Measurements from ENCODE around the gene HMCN1.

HMCN1 gene

DNA sequence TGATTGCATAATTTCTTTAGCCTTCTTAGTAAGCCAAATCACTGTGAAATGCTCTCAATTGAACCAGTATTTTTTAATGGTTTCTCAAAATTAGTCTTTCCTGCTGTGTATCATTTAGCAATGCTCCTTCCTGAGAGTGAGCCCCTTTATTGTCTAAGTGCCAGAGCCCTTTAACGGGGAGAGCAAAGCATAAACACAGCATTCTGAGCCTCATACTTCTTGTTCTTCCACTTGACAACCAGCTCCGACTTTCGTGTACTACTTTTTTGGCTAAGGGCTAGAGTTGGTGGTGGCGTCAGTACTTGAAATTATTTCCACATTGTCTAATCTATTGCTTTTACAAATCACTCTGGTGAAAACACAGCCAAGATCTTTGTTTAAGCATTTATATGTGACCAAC is 341.8 kb downstream of the HMCN1 start:
- Histone ChIP-seq H3K36me3 (ENCODE audit: control insufficient read depth in 2 of 2, insufficient read depth in 2 of 2, low read length in 2 of 2) (no peaks in the 10 kb centered on the region), H3K9ac (ENCODE audit: low read length in 2 of 2) (no peak overlapping the region), H3K4me3 (ENCODE audit: low read length in 2 of 2) (no peak overlapping the region), H3K27ac (ENCODE audit: low read length) (no peak overlapping the region), H3K4me1 (ENCODE audit: control insufficient read depth, insufficient read depth, low read length) (no peaks in the 10 kb centered on the region), H3K9me3 (ENCODE audit: control insufficient read depth in 2 of 2, low read length in 2 of 2) (no peaks in the 10 kb centered on the region), H3K27me3 (ENCODE audit: control insufficient read depth in 1 of 2, insufficient read depth in 2 of 2, low read length in 2 of 2) (no peaks in the 10 kb centered on the region)

DNA sequence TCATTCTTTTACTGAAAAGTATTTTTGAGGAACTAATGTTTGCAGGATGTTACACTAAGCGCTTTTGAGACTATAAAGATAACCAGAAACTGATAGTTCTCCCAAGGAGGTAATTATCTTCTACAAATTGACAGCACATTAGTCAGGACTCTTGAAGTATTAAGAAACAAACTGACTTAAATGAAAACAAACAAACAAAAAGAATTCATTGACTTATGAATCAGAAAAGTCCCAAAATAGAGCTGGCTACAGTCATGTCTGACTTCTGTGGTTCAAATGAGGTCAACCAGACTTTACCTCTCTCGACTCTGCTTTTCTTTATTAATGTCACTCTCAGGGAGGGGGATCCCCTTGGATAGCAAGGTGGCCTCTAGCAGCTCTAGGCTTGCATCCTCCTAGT is 344.1 kb downstream of the HMCN1 start:
- Histone ChIP-seq H3K27me3 (ENCODE audit: control insufficient read depth in 1 of 2, insufficient read depth in 2 of 2, low read length in 2 of 2) (no peaks in the 10 kb centered on the region), H3K27ac (ENCODE audit: low read length) (no peak overlapping the region)

DNA sequence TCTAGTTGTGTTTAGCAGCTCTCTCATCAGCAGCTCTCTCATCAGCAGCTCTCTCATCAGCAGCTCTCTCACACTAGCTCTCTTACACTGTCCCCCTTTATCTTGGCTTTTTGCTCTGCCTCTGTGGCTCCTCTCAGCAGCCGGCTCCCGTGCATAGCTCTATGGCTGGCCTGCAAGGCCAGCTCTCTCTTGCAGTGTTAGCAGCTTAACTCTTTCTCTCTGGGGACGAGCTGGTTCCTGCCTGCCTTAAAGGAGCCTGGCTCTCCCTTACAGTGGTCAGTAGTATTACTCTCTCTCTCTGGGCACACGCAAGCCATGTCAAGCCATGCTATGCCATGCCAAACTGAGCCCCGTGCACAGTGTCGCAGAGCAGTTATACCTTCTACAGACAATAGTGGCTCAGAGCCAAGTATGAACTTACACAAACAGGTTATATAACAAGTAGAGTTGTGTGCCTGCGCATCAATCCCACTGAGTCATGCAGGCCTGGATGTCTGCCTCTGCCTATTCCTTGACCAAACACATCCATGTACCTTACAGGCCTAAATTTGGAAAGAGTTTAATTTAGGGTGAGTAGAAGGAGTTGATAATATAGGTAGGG is 345.0 kb downstream of the HMCN1 start:
- Histone ChIP-seq H3K4me1 (ENCODE audit: control insufficient read depth, insufficient read depth, low read length) (no peaks in the 10 kb centered on the region), H3K36me3 (ENCODE audit: control insufficient read depth in 2 of 2, insufficient read depth in 2 of 2, low read length in 2 of 2) (no peaks in the 10 kb centered on the region), H3K27ac (ENCODE audit: low read length) (no peak overlapping the region), H3K4me3 (ENCODE audit: low read length in 2 of 2) (no peak overlapping the region), H3K9me3 (ENCODE audit: control insufficient read depth in 2 of 2, low read length in 2 of 2) (no peaks in the 10 kb centered on the region), H3K27me3 (ENCODE audit: control insufficient read depth in 1 of 2, insufficient read depth in 2 of 2, low read length in 2 of 2) (no peaks in the 10 kb centered on the region), H3K9ac (ENCODE audit: low read length in 2 of 2) (no peak overlapping the region)

More for the DNA sequence above, 344.1 kb downstream of the HMCN1 start:
- Histone ChIP-seq H3K4me3 (ENCODE audit: low read length in 2 of 2) (no peak overlapping the region), H3K9me3 (ENCODE audit: control insufficient read depth in 2 of 2, low read length in 2 of 2) (no peaks in the 10 kb centered on the region), H3K4me1 (ENCODE audit: control insufficient read depth, insufficient read depth, low read length) (no peaks in the 10 kb centered on the region), H3K9ac (ENCODE audit: low read length in 2 of 2) (no peak overlapping the region), H3K36me3 (ENCODE audit: control insufficient read depth in 2 of 2, insufficient read depth in 2 of 2, low read length in 2 of 2) (no peaks in the 10 kb centered on the region)

DNA sequence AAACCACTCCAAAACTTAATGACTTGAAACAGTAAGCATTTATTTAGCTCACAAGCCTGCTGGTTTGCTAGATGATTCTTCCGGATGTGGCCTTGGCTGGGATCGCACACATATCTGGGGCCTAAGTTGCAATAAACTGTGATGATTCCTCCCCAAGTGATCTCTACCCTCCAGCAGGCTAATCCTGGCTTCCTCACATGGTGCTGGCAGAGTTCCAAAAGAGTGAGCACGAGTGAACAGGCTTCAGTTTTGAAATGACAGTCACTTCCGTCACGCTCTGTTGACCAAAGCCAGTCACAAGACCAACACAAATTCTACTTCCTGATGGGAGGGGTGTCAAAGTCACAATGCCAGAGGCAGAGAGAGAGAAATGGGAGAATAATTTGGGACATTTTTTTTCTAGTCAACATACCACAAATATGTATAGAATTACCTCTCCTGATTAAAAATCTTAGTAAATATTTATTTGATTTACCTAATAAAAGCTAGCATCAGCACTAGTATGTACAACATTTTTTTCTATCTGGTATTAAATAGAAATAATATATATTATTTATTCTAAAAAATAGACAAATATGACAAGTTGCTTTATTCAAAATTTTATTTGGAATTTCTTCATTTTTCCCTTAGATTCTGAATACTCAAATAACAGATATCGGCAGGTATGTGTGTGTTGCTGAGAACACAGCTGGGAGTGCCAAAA is 348.2 kb downstream of the HMCN1 start:
- no peaks in the 10 kb centered on the region for H3K9me3 ChIP-seq (ENCODE audit: control insufficient read depth in 2 of 2, low read length in 2 of 2)
- H3K4me1 ChIP-seq (ENCODE audit: control insufficient read depth, insufficient read depth, low read length): no peaks in the 10 kb centered on the region
- H3K27me3 ChIP-seq (ENCODE audit: control insufficient read depth in 1 of 2, insufficient read depth in 2 of 2, low read length in 2 of 2): no peaks in the 10 kb centered on the region
- no peak overlapping the region for H3K27ac ChIP-seq (ENCODE audit: low read length)
- H3K9ac ChIP-seq (ENCODE audit: low read length in 2 of 2): no peak overlapping the region
- no peak overlapping the region for H3K4me3 ChIP-seq (ENCODE audit: low read length in 2 of 2)
- H3K36me3 ChIP-seq (ENCODE audit: control insufficient read depth in 2 of 2, insufficient read depth in 2 of 2, low read length in 2 of 2): no peaks in the 10 kb centered on the region

DNA sequence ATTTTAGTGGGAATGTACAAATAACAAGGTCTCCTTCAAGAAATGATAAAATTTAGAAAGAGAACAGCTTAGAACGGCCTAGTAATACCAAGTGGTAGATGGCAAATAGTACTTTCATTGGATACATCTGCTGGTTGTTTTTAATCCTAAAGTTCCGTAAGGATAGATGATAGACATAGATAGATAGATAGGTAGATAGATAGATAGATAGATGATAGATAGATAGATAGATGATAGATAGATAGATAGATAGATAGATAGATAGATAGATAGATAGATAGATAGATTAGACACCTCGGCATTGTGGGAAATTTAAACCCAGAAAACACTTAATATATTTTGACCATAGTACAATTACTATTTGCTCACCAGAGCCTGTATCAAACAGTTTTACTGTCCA is 352.4 kb downstream of the HMCN1 start:
- no peak overlapping the region for H3K9ac ChIP-seq (ENCODE audit: low read length in 2 of 2)

DNA sequence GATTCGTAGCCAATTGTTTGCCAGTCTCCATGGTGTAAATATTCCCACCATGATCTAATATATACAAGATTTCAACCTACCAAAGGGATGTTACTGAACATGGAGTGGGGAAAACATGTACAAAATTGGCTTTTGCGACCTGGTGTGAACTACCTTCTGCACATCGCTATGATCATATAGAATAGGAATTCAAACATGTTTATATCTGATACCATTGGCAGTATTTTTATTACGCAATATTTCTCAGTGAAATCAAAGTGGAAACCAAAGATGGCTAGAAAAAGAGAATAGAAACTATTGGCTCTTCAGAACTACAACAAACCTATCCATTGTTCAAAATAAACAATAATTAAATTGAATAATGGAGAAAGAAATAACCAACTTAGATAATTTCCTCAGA is 355.7 kb downstream of the HMCN1 start:
- H3K9me3 ChIP-seq (ENCODE audit: control insufficient read depth in 2 of 2, low read length in 2 of 2): no peaks in the 10 kb centered on the region
- no peaks in the 10 kb centered on the region for H3K36me3 ChIP-seq (ENCODE audit: control insufficient read depth in 2 of 2, insufficient read depth in 2 of 2, low read length in 2 of 2)
- no peaks in the 10 kb centered on the region for H3K4me1 ChIP-seq (ENCODE audit: control insufficient read depth, insufficient read depth, low read length)
- no peak overlapping the region for H3K9ac ChIP-seq (ENCODE audit: low read length in 2 of 2)
- no peak overlapping the region for H3K27ac ChIP-seq (ENCODE audit: low read length)
- H3K27me3 ChIP-seq (ENCODE audit: control insufficient read depth in 1 of 2, insufficient read depth in 2 of 2, low read length in 2 of 2): no peaks in the 10 kb centered on the region
- no peak overlapping the region for H3K4me3 ChIP-seq (ENCODE audit: low read length in 2 of 2)

More for the DNA sequence above, 352.4 kb downstream of the HMCN1 start:
- Histone ChIP-seq H3K4me1 (ENCODE audit: control insufficient read depth, insufficient read depth, low read length) (no peaks in the 10 kb centered on the region), H3K4me3 (ENCODE audit: low read length in 2 of 2) (no peak overlapping the region), H3K27me3 (ENCODE audit: control insufficient read depth in 1 of 2, insufficient read depth in 2 of 2, low read length in 2 of 2) (no peaks in the 10 kb centered on the region), H3K36me3 (ENCODE audit: control insufficient read depth in 2 of 2, insufficient read depth in 2 of 2, low read length in 2 of 2) (no peaks in the 10 kb centered on the region), H3K27ac (ENCODE audit: low read length) (no peak overlapping the region), H3K9me3 (ENCODE audit: control insufficient read depth in 2 of 2, low read length in 2 of 2) (no peaks in the 10 kb centered on the region)

DNA sequence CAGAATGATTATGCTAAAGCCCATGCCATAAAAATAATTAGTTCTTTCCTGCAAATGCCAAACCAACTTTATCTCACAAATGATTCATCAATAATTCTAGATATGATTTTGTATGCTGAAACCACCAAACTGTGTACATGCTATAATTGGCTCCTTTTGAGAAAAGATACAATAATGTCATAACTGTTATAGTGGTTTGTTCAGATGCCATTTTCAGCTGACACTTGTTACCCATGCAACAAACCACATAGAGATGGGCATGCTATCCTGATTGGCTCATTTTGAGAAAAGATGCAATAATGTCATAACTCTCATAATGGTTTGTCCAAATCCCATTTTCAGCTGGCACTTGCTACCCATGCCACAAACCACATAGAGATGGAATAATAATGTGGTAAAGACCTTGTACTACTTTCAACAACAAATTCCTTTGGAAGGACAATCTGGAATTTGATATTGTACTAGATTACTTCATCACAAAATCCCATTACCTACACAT is 357.1 kb downstream of the HMCN1 start:
- no peaks in the 10 kb centered on the region for H3K4me1 ChIP-seq (ENCODE audit: control insufficient read depth, insufficient read depth, low read length)
- no peaks in the 10 kb centered on the region for H3K36me3 ChIP-seq (ENCODE audit: control insufficient read depth in 2 of 2, insufficient read depth in 2 of 2, low read length in 2 of 2)
- H3K27ac ChIP-seq (ENCODE audit: low read length): no peak overlapping the region
- no peak overlapping the region for H3K4me3 ChIP-seq (ENCODE audit: low read length in 2 of 2)
- no peak overlapping the region for H3K9ac ChIP-seq (ENCODE audit: low read length in 2 of 2)
- no peaks in the 10 kb centered on the region for H3K27me3 ChIP-seq (ENCODE audit: control insufficient read depth in 1 of 2, insufficient read depth in 2 of 2, low read length in 2 of 2)
- H3K9me3 ChIP-seq (ENCODE audit: control insufficient read depth in 2 of 2, low read length in 2 of 2): no peaks in the 10 kb centered on the region

DNA sequence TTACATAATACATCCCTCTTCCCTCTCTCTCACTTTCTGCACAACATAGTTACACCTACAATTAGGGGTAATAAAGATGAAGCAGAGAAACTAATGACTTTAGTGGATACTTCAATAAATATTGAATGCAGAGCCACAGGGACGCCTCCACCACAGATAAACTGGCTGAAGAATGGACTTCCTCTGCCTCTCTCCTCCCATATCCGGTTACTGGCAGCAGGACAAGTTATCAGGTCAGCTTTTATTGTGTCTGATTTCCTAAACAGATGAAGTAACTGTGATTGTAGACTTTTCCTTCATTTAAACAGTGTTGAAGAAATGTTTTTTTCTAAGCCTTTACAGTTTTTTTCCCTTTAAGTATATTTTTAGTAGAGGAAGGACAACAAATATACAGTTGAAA is 359.2 kb downstream of the HMCN1 start:
- H3K27me3 ChIP-seq (ENCODE audit: control insufficient read depth in 1 of 2, insufficient read depth in 2 of 2, low read length in 2 of 2): no peaks in the 10 kb centered on the region
- H3K9ac ChIP-seq (ENCODE audit: low read length in 2 of 2): no peak overlapping the region
- H3K4me1 ChIP-seq (ENCODE audit: control insufficient read depth, insufficient read depth, low read length): no peaks in the 10 kb centered on the region
- H3K27ac ChIP-seq (ENCODE audit: low read length): no peak overlapping the region
- H3K36me3 ChIP-seq (ENCODE audit: control insufficient read depth in 2 of 2, insufficient read depth in 2 of 2, low read length in 2 of 2): no peaks in the 10 kb centered on the region
- no peak overlapping the region for H3K4me3 ChIP-seq (ENCODE audit: low read length in 2 of 2)
- no peaks in the 10 kb centered on the region for H3K9me3 ChIP-seq (ENCODE audit: control insufficient read depth in 2 of 2, low read length in 2 of 2)

DNA sequence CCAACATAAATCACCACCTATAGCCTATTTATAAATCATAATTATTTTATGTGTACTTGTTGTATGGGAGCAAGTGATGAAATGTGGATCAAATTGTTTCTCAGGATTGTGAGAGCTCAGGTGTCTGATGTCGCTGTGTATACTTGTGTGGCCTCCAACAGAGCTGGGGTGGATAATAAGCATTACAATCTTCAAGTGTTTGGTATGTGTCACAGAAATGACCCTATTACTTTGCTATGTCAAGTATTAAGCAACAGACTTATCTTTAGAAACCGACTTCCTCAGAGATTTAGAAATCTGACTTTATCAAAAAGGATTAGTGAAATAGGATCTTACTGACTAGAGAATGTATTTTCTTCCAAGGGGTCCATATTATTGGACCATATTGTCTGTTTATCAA is 360.0 kb downstream of the HMCN1 start:
- Histone ChIP-seq H3K27ac (ENCODE audit: low read length) (no peak overlapping the region), H3K9me3 (ENCODE audit: control insufficient read depth in 2 of 2, low read length in 2 of 2) (no peaks in the 10 kb centered on the region), H3K4me3 (ENCODE audit: low read length in 2 of 2) (no peak overlapping the region), H3K27me3 (ENCODE audit: control insufficient read depth in 1 of 2, insufficient read depth in 2 of 2, low read length in 2 of 2) (no peaks in the 10 kb centered on the region), H3K4me1 (ENCODE audit: control insufficient read depth, insufficient read depth, low read length) (no peaks in the 10 kb centered on the region), H3K36me3 (ENCODE audit: control insufficient read depth in 2 of 2, insufficient read depth in 2 of 2, low read length in 2 of 2) (no peaks in the 10 kb centered on the region), H3K9ac (ENCODE audit: low read length in 2 of 2) (no peak overlapping the region)

DNA sequence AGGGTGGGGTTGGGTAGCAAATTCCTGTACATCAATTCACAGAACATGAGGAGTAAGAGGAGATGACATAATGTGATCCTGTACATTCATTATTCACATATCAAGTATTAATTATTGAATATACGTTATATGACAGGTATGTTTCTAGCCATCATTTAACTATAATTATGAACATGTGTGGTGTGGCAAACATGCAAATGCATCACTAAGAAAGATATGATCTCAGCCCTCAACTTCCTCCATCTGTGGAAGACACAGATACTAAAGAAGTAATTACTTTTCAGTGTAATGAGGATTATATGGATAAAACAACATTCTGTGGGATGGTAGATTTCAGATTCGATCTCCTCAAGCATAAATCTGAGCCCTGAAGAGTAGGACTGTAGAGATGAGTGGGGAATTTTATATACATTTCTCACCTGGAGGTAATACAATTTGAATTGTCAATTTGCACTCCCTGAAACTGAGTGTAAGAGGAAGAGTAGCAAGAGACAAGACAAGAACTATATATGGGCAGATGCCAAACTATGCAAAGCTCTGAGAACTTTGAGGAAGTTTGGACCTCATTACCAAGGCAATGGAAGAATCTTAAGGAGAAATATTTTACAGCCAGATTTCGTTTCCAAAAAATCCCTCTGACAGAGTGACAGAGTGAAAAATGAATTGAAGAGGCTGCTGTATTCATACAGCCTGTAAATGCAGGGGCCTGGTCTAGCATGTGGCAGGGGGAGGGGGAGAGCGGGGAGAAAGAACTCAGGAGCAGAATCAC is 365.3 kb downstream of the HMCN1 start:
- no peaks in the 10 kb centered on the region for H3K27me3 ChIP-seq (ENCODE audit: control insufficient read depth in 1 of 2, insufficient read depth in 2 of 2, low read length in 2 of 2)
- H3K4me3 ChIP-seq (ENCODE audit: low read length in 2 of 2): no peak overlapping the region
- H3K27ac ChIP-seq (ENCODE audit: low read length): no peak overlapping the region
- no peaks in the 10 kb centered on the region for H3K4me1 ChIP-seq (ENCODE audit: control insufficient read depth, insufficient read depth, low read length)
- H3K9me3 ChIP-seq (ENCODE audit: control insufficient read depth in 2 of 2, low read length in 2 of 2): no peaks in the 10 kb centered on the region
- no peaks in the 10 kb centered on the region for H3K36me3 ChIP-seq (ENCODE audit: control insufficient read depth in 2 of 2, insufficient read depth in 2 of 2, low read length in 2 of 2)
- H3K9ac ChIP-seq (ENCODE audit: low read length in 2 of 2): no peak overlapping the region

DNA sequence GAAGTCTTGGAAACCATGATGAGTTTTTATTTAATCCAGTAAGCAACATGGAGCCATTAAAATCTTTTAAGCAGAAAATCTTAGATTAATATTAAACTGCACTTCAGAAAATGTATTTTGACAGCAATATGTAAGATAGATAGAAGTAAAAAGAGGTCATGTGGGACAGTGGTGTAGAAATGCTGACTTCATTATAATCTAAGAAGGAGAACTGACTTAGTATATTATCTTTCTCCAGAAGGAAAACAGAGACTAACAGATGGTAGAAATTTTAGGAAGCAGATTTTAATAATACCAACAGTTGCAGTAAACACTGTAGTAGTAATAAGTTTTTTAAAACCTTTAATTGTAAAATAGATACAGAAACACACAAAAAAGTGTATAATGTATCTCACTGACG is 367.9 kb downstream of the HMCN1 start:
- Histone ChIP-seq H3K4me3 (ENCODE audit: low read length in 2 of 2) (no peak overlapping the region), H3K27me3 (ENCODE audit: control insufficient read depth in 1 of 2, insufficient read depth in 2 of 2, low read length in 2 of 2) (no peaks in the 10 kb centered on the region), H3K4me1 (ENCODE audit: control insufficient read depth, insufficient read depth, low read length) (no peaks in the 10 kb centered on the region), H3K9ac (ENCODE audit: low read length in 2 of 2) (no peak overlapping the region), H3K36me3 (ENCODE audit: control insufficient read depth in 2 of 2, insufficient read depth in 2 of 2, low read length in 2 of 2) (no peaks in the 10 kb centered on the region), H3K9me3 (ENCODE audit: control insufficient read depth in 2 of 2, low read length in 2 of 2) (no peaks in the 10 kb centered on the region), H3K27ac (ENCODE audit: low read length) (no peak overlapping the region)

All from stomach smooth muscle (tissue), 2 donors.